H9 (cell line): Measurements from ENCODE around the gene KCNIP3. TPM values are rescaled to one million over a fixed set of nuclear protein-coding genes. Genes with fewer than 3 reads are reported as not detected.

Experiments used
- DNase-seq: peaks from one replicate; pipeline ENCODE4 v3.0.0-alpha.2; 2017
- H2AFZ ChIP-seq: one replicate; pipeline ENCODE4 v1.6.1; 2013; ENCODE audit warnings: mild to moderate bottlenecking, low read length, control low read depth, moderate library complexity
- H2AK5ac ChIP-seq: 2 replicates; pipeline ENCODE4 v1.6.1; 2013; ENCODE audit warnings: low read length, control low read depth, mixed read lengths; ENCODE audit not compliant: insufficient read length
- H2BK120ac ChIP-seq: one replicate; pipeline ENCODE4 v1.6.1; 2013; ENCODE audit warnings: low read depth, mild to moderate bottlenecking, low read length, control low read depth, inconsistent platforms; ENCODE audit not compliant: poor library complexity, severe bottlenecking
- H2BK12ac ChIP-seq: 2 replicates; pipeline ENCODE4 v1.6.1; 2013; ENCODE audit warnings: low read length, control low read depth, mixed read lengths, low read depth; ENCODE audit not compliant: insufficient read length
- H2BK15ac ChIP-seq: 2 replicates; pipeline ENCODE4 v1.6.1; 2013; ENCODE audit warnings: low read depth, low read length, control low read depth
- H2BK20ac ChIP-seq: one replicate; pipeline ENCODE4 v1.6.1; 2013; ENCODE audit warnings: low read depth, mild to moderate bottlenecking, low read length, control low read depth, inconsistent platforms; ENCODE audit not compliant: poor library complexity, severe bottlenecking
- H2BK5ac ChIP-seq: 2 replicates; pipeline ENCODE4 v1.6.1; 2013; ENCODE audit warnings: low read length, control low read depth, mixed read lengths; ENCODE audit not compliant: insufficient read length
- H3K14ac ChIP-seq: 2 replicates; pipeline ENCODE4 v1.6.1; 2013; ENCODE audit warnings: low read length, control low read depth; ENCODE audit not compliant: insufficient read depth
- H3K18ac ChIP-seq: 2 replicates; pipeline ENCODE4 v1.6.1; 2013; ENCODE audit warnings: low read depth, mild to moderate bottlenecking, mixed read lengths, low read length, control low read depth; ENCODE audit not compliant: insufficient read length
- H3K23ac ChIP-seq: 2 replicates; pipeline ENCODE4 v1.6.1; 2013; ENCODE audit warnings: low read length, control low read depth, mixed read lengths, low read depth; ENCODE audit not compliant: insufficient read length
- H3K23me2 ChIP-seq: 2 replicates; pipeline ENCODE4 v1.6.1; 2013; ENCODE audit warnings: low read depth, mild to moderate bottlenecking, mixed read lengths, low read length, control low read depth; ENCODE audit not compliant: insufficient read length, poor library complexity, severe bottlenecking
- H3K27ac ChIP-seq: 2 replicates; pipeline ENCODE4 v1.5.1; 2013; ENCODE audit warnings: low read length, control low read depth, mixed read lengths, low read depth; ENCODE audit not compliant: insufficient read length
- H3K27me3 ChIP-seq: 2 replicates; pipeline ENCODE4 v1.6.1; 2013; ENCODE audit warnings: low read length, control low read depth, inconsistent platforms; ENCODE audit not compliant: insufficient read depth
- H3K4ac ChIP-seq: 2 replicates; pipeline ENCODE4 v1.6.1; 2013; ENCODE audit warnings: low read depth, mild to moderate bottlenecking, control low read depth, inconsistent platforms, low read length, moderate library complexity
- H3K4me1 ChIP-seq: 2 replicates; pipeline ENCODE4 v1.6.1; 2013; ENCODE audit warnings: low read length, control low read depth, inconsistent platforms; ENCODE audit not compliant: insufficient read depth
- H3K4me2 ChIP-seq: 2 replicates; pipeline ENCODE4 v1.6.1; 2013; ENCODE audit warnings: low read length, control low read depth, mixed read lengths; ENCODE audit not compliant: insufficient read length, insufficient read depth
- H3K56ac ChIP-seq: 2 replicates; pipeline ENCODE4 v1.6.1; 2013; ENCODE audit warnings: low read depth, mild to moderate bottlenecking, mixed read lengths, low read length, control low read depth; ENCODE audit not compliant: insufficient read length
- H3K79me1 ChIP-seq: 2 replicates; pipeline ENCODE4 v1.6.1; 2013; ENCODE audit warnings: low read depth, mild to moderate bottlenecking, moderate library complexity, low read length, control low read depth, inconsistent platforms; ENCODE audit not compliant: insufficient read depth, poor library complexity, severe bottlenecking
- H3K79me2 ChIP-seq: 2 replicates; pipeline ENCODE4 v1.6.1; 2013; ENCODE audit warnings: low read length, control low read depth, inconsistent platforms; ENCODE audit not compliant: insufficient read depth
- H3K9ac ChIP-seq: 2 replicates; pipeline ENCODE4 v1.6.1; 2013; ENCODE audit warnings: low read length, control low read depth, mixed read lengths; ENCODE audit not compliant: insufficient read length; ENCODE audit errors: extremely low read depth
- H3K9me3 ChIP-seq: one replicate; pipeline ENCODE4 v1.6.1; 2013; ENCODE audit warnings: low read depth, low read length, inconsistent platforms; ENCODE audit not compliant: control insufficient read depth
- H3T11ph ChIP-seq: one replicate; pipeline ENCODE4 v1.6.1; 2013; ENCODE audit warnings: mild to moderate bottlenecking, low read length, control low read depth, inconsistent platforms
- H4K20me1 ChIP-seq: one replicate; pipeline ENCODE4 v1.6.1; 2013; ENCODE audit not compliant: control insufficient read depth, insufficient read length, insufficient read depth
- H4K5ac ChIP-seq: 2 replicates; pipeline ENCODE4 v1.6.1; 2013; ENCODE audit warnings: low read depth, mild to moderate bottlenecking, mixed read lengths, low read length, control low read depth; ENCODE audit not compliant: insufficient read length
- H4K8ac ChIP-seq: replicated peaks from 2 replicates; pipeline ENCODE4 v1.6.1; 2013; ENCODE audit warnings: low read length, control low read depth, mixed read lengths, low read depth; ENCODE audit not compliant: insufficient read length
- H4K91ac ChIP-seq: 2 replicates; pipeline ENCODE4 v1.6.1; 2013; ENCODE audit warnings: low read depth, mild to moderate bottlenecking, moderate library complexity, mixed read lengths, low read length, control low read depth; ENCODE audit not compliant: insufficient read length
- H3K27ac Mint-ChIP-seq, 3 experiments: 2 replicates in 2 of 3; 3 replicates in 1 of 3; pipeline ENCODE4 v1.8.0; 2020 to 2021; ENCODE audit warnings: mixed read lengths in 3 of 3, mild to moderate bottlenecking in 1 of 3, moderate library complexity in 1 of 3
- H3K27me3 Mint-ChIP-seq: 2 replicates; pipeline ENCODE4 v1.8.0; 2021; ENCODE audit warnings: low read depth, mild to moderate bottlenecking, moderate library complexity, mixed read lengths
- H3K36me3 Mint-ChIP-seq, 3 experiments: 2 replicates in 2 of 3; 3 replicates in 1 of 3; pipeline ENCODE4 v1.8.0; 2020 to 2021; ENCODE audit warnings: low read depth in 3 of 3, mixed read lengths in 3 of 3; ENCODE audit not compliant: insufficient read depth in 1 of 3
- H3K4me1 Mint-ChIP-seq, 2 experiments: 2 replicates each; pipeline ENCODE4 v1.8.0; 2020; ENCODE audit warnings: mixed read lengths in 2 of 2
- H3K4me3 Mint-ChIP-seq, 2 experiments: 2 replicates in 1 of 2; 3 replicates in 1 of 2; pipeline ENCODE4 v1.8.0; 2020 to 2021; ENCODE audit warnings: mild to moderate bottlenecking in 2 of 2, mixed read lengths in 2 of 2, moderate library complexity in 1 of 2
- H3K9me3 Mint-ChIP-seq, 2 experiments: 2 replicates in 1 of 2; 3 replicates in 1 of 2; pipeline ENCODE4 v1.8.0; 2020; ENCODE audit warnings: mild to moderate bottlenecking in 2 of 2, mixed read lengths in 2 of 2, moderate library complexity in 1 of 2
- CTCF ChIP-seq: fragments of 200-600 bp; sonication (generic); conservative IDR thresholded peaks from 3 replicates; pipeline ENCODE4 v1.8.0; 2021; ENCODE audit warnings: antibody characterized with exemption, mild to moderate bottlenecking
- WGBS: extraction: QIAGEN DNeasy Blood & Tissue Kit; methylation state at CpG from one replicate; pipeline ENCODE4 v1.1.7; 2013; ENCODE audit warnings: missing lambda C conversion rate, low lambda C conversion rate, mixed read lengths; ENCODE audit not compliant: insufficient read length; ENCODE audit errors: extremely low coverage; 5-methylcytosine and 5-hydroxymethylcytosine counted together
- total RNA-seq: library from RNA; stranded (reverse); gene quantifications from 2 replicates; pipeline ENCODE4 v1.2.1, GENCODE V29; 2021

The KCNIP3 gene
- total RNA-seq, 1 experiment from 2014 or later: 1.5 TPM

DNA sequence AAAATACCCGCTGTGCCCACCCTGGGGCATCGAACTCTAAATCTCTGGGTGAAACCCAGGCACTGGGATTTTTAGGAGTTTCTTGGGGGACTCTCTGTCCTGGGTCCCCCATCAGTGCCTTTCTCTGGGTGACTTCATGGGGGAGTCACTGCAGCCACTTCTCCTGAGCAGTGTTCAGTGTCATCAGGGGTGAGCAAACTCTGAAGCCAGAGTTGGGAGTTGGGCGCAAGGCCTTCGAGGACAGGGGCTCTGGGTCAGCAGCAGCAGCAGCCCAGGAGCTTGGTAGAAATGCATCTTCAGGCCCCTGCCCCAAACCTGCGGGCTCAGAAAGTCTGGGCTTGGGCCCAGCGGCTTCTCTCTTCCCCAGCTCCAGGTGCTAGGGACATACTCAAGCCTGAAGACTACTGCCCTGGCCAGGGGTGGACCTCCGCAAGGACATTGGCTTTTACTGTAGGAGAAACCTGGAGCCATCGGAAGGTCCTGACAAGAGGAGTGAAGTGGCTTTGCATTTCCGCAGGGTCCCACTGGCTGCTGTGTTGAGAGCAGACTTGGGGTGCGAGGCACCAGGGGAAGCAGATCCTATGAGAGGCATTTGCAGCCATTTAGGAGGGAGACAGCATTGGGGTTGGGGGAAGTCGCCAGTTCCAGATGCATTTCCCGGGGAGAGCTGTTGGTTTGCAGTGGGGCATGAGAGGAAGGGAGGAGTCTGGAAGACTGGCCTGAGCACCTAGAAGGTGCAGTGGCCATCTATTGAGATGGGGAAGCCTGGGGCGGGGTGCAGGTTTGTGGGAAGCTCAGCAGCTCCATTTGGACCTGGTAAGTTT, 53.8 kb downstream of the KCNIP3 start:
- no peak overlapping the region for H3K4me3 Mint-ChIP-seq
- H3K9me3 ChIP-seq: no peaks in the 10 kb centered on the region
- H3K79me2 ChIP-seq: no peaks in the 10 kb centered on the region
- no CpG with 5 or more reads among the region's 13 CpGs for WGBS
- H4K5ac ChIP-seq: no peak overlapping the region
- H3K27me3 Mint-ChIP-seq: peaks cover 51% of the 10 kb centered on the region
- H3K27ac Mint-ChIP-seq: peak overlapping the region in 1 of 3 experiments; percentile 56; a peak in 1 of 7 replicates
- H3K36me3 Mint-ChIP-seq: no peaks in the 10 kb centered on the region; a peak in 1 of 7 replicates
- no peaks in the 10 kb centered on the region for H3K4me1 ChIP-seq
- H4K20me1 ChIP-seq: no peaks in the 10 kb centered on the region
- H2BK120ac ChIP-seq: no peak overlapping the region
- H3K4me1 Mint-ChIP-seq: no peaks in the 10 kb centered on the region
- H2BK15ac ChIP-seq: no peak overlapping the region
- H2BK20ac ChIP-seq: no peak overlapping the region
- H3K27me3 ChIP-seq: peaks cover 7% of the 10 kb centered on the region; the same call in 1 of the 2 replicates
- H3K4ac ChIP-seq: no peak overlapping the region
- no peak overlapping the region for H4K8ac ChIP-seq
- no peak overlapping the region for H2BK12ac ChIP-seq
- H2AFZ ChIP-seq: no peak overlapping the region
- H3K9me3 Mint-ChIP-seq: peaks cover 3 to 5% of the 10 kb centered on the region in 2 experiments; a peak in 1 of 5 replicates
- no peak overlapping the region for H3K27ac ChIP-seq
- no peak overlapping the region for H3K23ac ChIP-seq
- peak; percentile 14 for DNase-seq
- no peak overlapping the region for H2AK5ac ChIP-seq
- no peak overlapping the region for H3T11ph ChIP-seq
- no peak overlapping the region for H3K4me2 ChIP-seq
- H3K18ac ChIP-seq: no peak overlapping the region
- H4K91ac ChIP-seq: no peak overlapping the region
- H3K79me1 ChIP-seq: no peaks in the 10 kb centered on the region
- no peak overlapping the region for H2BK5ac ChIP-seq
- peaks cover 3% of the 10 kb centered on the region for H3K23me2 ChIP-seq
- H3K9ac ChIP-seq: no peak overlapping the region
- no peak for TF ChIP-seq CTCF
- H3K56ac ChIP-seq: no peak overlapping the region
- no peak overlapping the region for H3K14ac ChIP-seq
